OCI-LY3 (cell line): ENCODE measurements around the gene SUGP2.

ENCODE experiments used
- H2AFZ ChIP-seq: fragments of 200-600, 300-600 bp; shearing (Covaris generic); 2 replicates; pipeline ENCODE4 v1.6.0; 2014; ENCODE audit warnings: antibody characterized with exemption, low read depth, low read length
- H3K27ac ChIP-seq: fragments of 200-600, 300-600 bp; sonication (generic); 2 replicates; pipeline ENCODE4 v1.5.1; 2014; ENCODE audit warnings: mild to moderate bottlenecking, low read length, moderate library complexity, mixed read lengths
- H3K27me3 ChIP-seq: fragments of 200-600, 300-600 bp; sonication (generic); 2 replicates; pipeline ENCODE4 v1.6.1; 2014; ENCODE audit warnings: low read depth, low read length, mixed read lengths
- H3K36me3 ChIP-seq: fragments of 200-600, 300-600 bp; sonication (generic); replicated peaks from 2 replicates; pipeline ENCODE3; 2014; ENCODE audit warnings: low read depth, low read length, mixed read lengths
- H3K4me1 ChIP-seq: fragments of 300-600, 200-600 bp; sonication (generic); 2 replicates; pipeline ENCODE4 v1.6.1; 2014; ENCODE audit warnings: low read length, mixed read lengths
- H3K4me2 ChIP-seq: fragments of 200-600, 300-600 bp; sonication (generic); 2 replicates; pipeline ENCODE4 v1.6.1; 2014; ENCODE audit warnings: low read length, mixed read lengths
- H3K4me3 ChIP-seq: fragments of 300-600, 200-600 bp; sonication (generic); 2 replicates; pipeline ENCODE4 v1.5.1; 2014; ENCODE audit warnings: antibody characterized with exemption, mild to moderate bottlenecking, low read length, moderate library complexity
- H3K79me2 ChIP-seq: fragments of 300-600, 200-600 bp; shearing (Covaris generic); 2 replicates; pipeline ENCODE4 v1.6.1; 2014; ENCODE audit warnings: mild to moderate bottlenecking, low read length, mixed read lengths
- H3K9ac ChIP-seq: fragments of 300-600, 200-600 bp; shearing (Covaris generic); 2 replicates; pipeline ENCODE4 v1.6.0; 2014; ENCODE audit warnings: mild to moderate bottlenecking, low read length, moderate library complexity
- H3K9me3 ChIP-seq: fragments of 200-600, 300-600 bp; shearing (Covaris generic); 2 replicates; pipeline ENCODE4 v1.6.1; 2014; ENCODE audit warnings: low read length, mixed read lengths; ENCODE audit not compliant: insufficient read depth
- H4K20me1 ChIP-seq: fragments of 200-600, 300-600 bp; sonication (generic); 2 replicates; pipeline ENCODE4 v1.6.1; 2016; ENCODE audit warnings: low read length, mixed read lengths; ENCODE audit not compliant: insufficient read depth
- EZH2phosphoT487 ChIP-seq: fragments of 200-600 bp; shearing (Covaris generic); IDR thresholded peaks from 2 replicates; pipeline ENCODE4 v1.6.1; 2018; ENCODE audit warnings: antibody characterized with exemption, mixed run types, low read depth
- TF ChIP-seq, protein P1 (sequence below): fragments of 200-600, 300-600 bp; sonication (generic); IDR thresholded peaks from 2 replicates; pipeline ENCODE4 v1.5.1; 2014; ENCODE audit warnings: antibody characterized with exemption, low read length, low read depth

Gene SUGP2

DNA sequence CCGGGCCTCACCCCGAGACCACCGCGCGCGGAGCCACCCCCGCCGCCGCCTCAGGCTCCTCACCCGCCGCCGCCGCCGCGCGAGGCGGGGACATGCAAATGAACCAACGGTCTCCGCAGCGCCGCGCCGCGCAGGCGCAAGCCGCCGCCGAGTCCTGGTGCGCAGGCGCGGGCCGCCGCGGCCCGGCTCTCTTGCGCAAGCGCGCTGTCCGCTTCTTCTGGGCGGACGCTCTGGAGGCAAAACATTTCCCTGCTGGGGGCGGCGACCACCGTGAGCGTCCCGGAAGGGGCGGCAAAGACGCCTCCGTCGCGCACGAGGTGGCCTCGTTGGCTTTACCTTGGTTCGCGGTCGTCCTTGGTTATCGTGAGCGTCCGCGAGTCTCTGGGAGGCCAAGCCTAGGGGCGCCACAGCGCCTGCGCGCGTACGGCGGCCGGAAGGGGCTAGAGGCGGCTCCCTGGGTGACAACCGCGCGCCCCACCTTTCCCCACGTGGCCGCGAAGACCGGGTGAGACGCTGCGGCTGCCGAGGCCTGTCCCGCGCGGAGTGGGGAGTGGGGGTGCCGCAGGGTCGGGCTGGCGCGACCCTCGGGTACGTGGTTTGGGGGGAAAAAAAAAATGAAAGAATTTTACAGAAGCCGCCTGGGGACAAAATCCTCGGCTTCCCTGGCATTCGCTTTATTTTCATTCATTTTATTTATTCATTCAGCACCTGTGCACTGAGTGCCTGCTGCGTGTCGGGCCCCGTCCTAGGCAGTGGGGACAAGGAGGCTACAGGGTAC is at the start of gene SUGP2, which contains the start of gene ARMC6:
Gene SUGP2 (minus strand): TSS at position 92 of the 778 bp plus-strand sequence. CDS start 2,446 bp downstream, outside the sequence.
Gene ARMC6 (plus strand): TSS at position 178 of the 778 bp plus-strand sequence. CDS start 607 bp downstream, outside the sequence.
- H3K36me3 ChIP-seq, result peaks cover 37% of the 10 kb centered on the region
- H3K9ac ChIP-seq, result peak within 1 kb of the TSS; percentile 93
- peak within 1 kb of the TSS; percentile 58 for H2AFZ ChIP-seq
- peak within 1 kb of the TSS; percentile 91 for H3K4me2 ChIP-seq
- no peaks in the 10 kb centered on the region for H3K9me3 ChIP-seq
- H3K4me3 ChIP-seq, result peak within 1 kb of the TSS; percentile 87
- H3K79me2 ChIP-seq, result peaks cover 90% of the 10 kb centered on the region
- peak within 1 kb of the TSS; percentile 77 for H3K27ac ChIP-seq
- TF ChIP-seq, protein P1, sequence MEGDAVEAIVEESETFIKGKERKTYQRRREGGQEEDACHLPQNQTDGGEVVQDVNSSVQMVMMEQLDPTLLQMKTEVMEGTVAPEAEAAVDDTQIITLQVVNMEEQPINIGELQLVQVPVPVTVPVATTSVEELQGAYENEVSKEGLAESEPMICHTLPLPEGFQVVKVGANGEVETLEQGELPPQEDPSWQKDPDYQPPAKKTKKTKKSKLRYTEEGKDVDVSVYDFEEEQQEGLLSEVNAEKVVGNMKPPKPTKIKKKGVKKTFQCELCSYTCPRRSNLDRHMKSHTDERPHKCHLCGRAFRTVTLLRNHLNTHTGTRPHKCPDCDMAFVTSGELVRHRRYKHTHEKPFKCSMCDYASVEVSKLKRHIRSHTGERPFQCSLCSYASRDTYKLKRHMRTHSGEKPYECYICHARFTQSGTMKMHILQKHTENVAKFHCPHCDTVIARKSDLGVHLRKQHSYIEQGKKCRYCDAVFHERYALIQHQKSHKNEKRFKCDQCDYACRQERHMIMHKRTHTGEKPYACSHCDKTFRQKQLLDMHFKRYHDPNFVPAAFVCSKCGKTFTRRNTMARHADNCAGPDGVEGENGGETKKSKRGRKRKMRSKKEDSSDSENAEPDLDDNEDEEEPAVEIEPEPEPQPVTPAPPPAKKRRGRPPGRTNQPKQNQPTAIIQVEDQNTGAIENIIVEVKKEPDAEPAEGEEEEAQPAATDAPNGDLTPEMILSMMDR, result no peak
- no peak for TF ChIP-seq EZH2phosphoT487
- peaks cover 10% of the 10 kb centered on the region; the same call in 1 of the 2 replicates for H4K20me1 ChIP-seq
- H3K27me3 ChIP-seq, result no peaks in the 10 kb centered on the region
- peaks cover 8% of the 10 kb centered on the region; the same call in 1 of the 2 replicates for H3K4me1 ChIP-seq

DNA sequence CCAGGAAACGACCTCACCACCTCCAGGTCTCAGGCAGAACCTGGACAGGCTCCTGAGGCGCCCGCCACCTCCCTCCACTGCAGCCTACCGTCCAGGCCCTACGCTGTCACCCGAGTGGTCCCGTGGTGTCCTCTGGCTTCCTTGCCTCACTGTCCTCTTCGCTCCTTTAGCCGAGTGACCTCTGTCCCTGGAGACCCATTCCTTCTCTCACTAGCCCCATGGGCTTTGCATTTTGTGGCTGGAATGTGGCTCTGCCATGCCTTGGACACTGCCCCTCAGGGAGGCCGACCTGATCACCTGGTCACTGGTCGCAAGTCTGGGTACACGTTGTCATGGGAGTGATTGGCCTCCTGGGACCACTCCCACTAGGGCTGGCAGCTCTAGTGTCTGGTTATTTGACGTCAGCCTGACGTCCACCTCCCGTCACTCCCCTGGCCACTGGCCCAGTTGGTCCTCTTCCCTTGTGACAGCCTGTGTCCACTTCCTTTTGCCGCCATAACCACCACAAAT is 48.4 kb upstream of the SUGP2 start:
- no peak for TF ChIP-seq EZH2phosphoT487
- TF ChIP-seq, protein P1, result no peak
- H3K4me1 ChIP-seq, result no peaks in the 10 kb centered on the region
- H3K79me2 ChIP-seq, result no peaks in the 10 kb centered on the region
- H3K9ac ChIP-seq, result no peak overlapping the region
- H2AFZ ChIP-seq, result no peak overlapping the region
- H4K20me1 ChIP-seq, result no peaks in the 10 kb centered on the region
- no peak overlapping the region for H3K4me3 ChIP-seq
- no peaks in the 10 kb centered on the region for H3K27me3 ChIP-seq
- H3K9me3 ChIP-seq, result no peaks in the 10 kb centered on the region
- H3K36me3 ChIP-seq, result no peaks in the 10 kb centered on the region
- H3K4me2 ChIP-seq, result no peak overlapping the region
- H3K27ac ChIP-seq, result no peak overlapping the region

DNA sequence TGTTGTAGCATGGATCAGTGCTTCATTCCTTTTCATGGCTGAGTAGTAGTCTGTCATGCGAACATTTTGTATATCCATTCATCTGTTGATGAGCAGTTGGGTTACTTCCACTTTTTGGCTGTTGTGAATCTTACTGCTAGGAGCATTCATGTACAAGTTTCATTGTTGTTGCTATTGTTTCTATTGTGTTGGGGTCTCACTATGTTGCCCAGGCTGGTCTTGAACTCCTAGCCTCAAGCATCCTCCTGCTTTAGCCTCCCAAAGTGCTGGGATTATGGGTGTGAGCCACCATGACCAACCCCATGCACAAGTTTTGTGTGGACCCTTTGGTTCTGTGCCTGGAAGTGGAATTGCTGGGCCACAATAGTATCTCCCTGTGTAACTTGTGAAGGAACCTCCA is 46.3 kb upstream of the SUGP2 start:
- Histone ChIP-seq H4K20me1 (no peaks in the 10 kb centered on the region), H3K9ac (no peak overlapping the region), H3K4me2 (no peak overlapping the region), H3K79me2 (no peaks in the 10 kb centered on the region), H3K36me3 (no peaks in the 10 kb centered on the region), H3K27ac (no peak overlapping the region), H3K9me3 (no peaks in the 10 kb centered on the region), H3K27me3 (no peaks in the 10 kb centered on the region), H2AFZ (no peak overlapping the region), H3K4me1 (no peaks in the 10 kb centered on the region), H3K4me3 (no peak overlapping the region)
- no peak for TF ChIP-seq EZH2phosphoT487
- TF ChIP-seq, protein P1, result no peak

DNA sequence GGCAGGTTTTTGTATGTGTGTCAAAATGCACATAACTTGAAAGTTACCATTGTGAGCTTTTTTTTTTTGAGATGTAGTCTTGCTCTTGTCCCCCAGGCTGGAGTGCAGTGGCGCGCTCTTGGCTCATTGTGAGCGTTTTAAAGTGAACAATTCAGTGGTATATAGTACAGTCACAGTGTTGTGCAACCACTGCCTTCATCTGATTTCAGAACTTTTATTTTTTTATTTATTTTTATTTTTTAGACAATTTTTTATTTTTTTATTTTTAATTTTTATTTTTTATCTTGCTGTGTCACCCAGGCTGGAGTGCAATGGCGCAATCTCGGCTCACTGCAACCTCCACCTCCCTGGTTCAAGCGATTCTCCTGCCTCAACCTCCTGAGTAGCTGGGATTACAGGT is 45.5 kb upstream of the SUGP2 start:
- Histone ChIP-seq H4K20me1 (no peaks in the 10 kb centered on the region), H3K27ac (no peak overlapping the region), H3K4me1 (no peaks in the 10 kb centered on the region), H3K9ac (no peak overlapping the region), H3K9me3 (no peaks in the 10 kb centered on the region), H3K79me2 (no peaks in the 10 kb centered on the region), H3K27me3 (no peaks in the 10 kb centered on the region), H3K36me3 (no peaks in the 10 kb centered on the region), H2AFZ (no peak overlapping the region), H3K4me3 (no peak overlapping the region), H3K4me2 (no peak overlapping the region)
- no peak for TF ChIP-seq EZH2phosphoT487
